ENCODE results near the gene CACTIN.

- TF ChIP-seq POLR2A (IDR thresholded peaks at IDR 0.05) (no peak), CTCF (IDR thresholded peaks at IDR 0.05) (no peak)
These were observed 556 bp downstream of the CACTIN start for GRCh38 chr19:3625996-3626472.

Measured in uterus (tissue), 2 donors.